ENCODE data around the gene FBXO17. TPM values are rescaled to one million over a fixed set of nuclear protein-coding genes. Genes with fewer than 3 reads are reported as not detected.
"Not testable (repeated sequence)": the region's sequence is repeated elsewhere in the genome, so short reads cannot be mapped to it uniquely, and the experiment has no call there.

The FBXO17 gene
- total RNA-seq, 1 experiment from 2014 or later = 3.9 TPM

DNA sequence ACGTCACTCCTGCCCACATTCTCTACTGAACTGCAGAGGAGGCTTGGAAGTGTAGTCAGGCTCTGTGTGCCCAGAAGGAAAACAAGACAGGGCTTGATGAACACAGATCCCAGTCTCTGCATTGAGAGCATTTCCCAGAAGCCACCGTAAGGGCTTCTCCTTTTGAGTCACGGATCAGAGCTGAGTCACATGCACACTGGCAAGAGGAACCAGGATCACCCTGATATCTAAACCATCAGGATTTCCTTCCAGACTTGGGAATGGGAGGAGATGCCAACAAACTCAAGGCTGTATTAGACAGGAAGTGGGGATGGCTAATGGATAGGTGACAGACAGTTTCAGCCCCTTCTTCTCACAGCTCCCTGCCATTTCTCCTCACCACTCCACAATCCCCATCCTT, 17.7 kb upstream of the FBXO17 start:
- H3K4me3 ChIP-seq = no peak overlapping the region
- H3K4me1 ChIP-seq (replicated peaks) = peaks cover 8% of the 10 kb centered on the region
- no peak for DNase-seq (ENCODE audit: low read depth in 1 of 2, low spot score in 2 of 2)
- H3K27me3 ChIP-seq (replicated peaks) = no peaks in the 10 kb centered on the region
- H3K36me3 ChIP-seq = no peaks in the 10 kb centered on the region
- H3K9me3 ChIP-seq (replicated peaks) = 0 out of 2 replicates have a peak, but pooled peaks cover 2% of the 10 kb centered on the region
- no peak overlapping the region for H3K27ac ChIP-seq

DNA sequence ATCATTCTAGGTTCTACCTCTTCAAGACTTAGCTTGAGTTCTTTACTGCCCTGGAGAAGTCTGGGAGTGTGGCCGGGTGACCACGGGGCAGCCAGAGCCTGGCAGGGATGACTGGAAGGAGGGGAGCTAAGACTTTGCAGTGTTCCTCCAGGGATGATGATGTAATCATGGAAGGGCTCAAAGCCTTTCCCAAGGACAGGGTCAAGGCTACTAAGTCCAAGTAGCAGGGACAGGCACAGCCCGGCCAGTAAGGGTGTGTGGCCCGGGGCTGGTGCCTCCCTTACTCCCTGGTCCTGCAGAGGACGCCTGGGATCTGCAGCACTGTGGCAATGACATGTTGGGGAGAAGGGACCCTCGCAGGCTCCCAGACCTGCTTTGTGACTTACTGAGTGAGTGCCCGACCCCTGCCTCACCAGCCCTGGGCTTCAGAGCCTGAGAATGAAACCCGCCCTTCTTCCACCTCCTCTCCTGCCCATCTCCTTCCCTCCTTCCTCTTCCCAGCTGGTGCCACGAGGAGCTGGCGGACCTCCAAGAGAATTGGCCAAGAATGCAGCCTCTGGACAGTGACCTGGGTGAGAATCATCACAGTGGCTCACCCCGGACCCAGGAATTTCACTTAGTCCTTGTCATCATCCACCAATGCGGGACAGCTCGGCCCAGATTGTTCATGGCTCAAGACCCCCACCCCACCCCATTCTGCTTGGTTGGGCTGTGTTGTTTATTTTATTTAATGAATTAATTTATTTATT, 15.6 kb upstream of the FBXO17 start:
- no peaks in the 10 kb centered on the region for H3K36me3 ChIP-seq
- no peak overlapping the region for H3K4me3 ChIP-seq
- H3K9me3 ChIP-seq (replicated peaks) = 0 out of 2 replicates have a peak, but pooled peaks cover 2% of the 10 kb centered on the region
- H3K27ac ChIP-seq = no peak overlapping the region
- no peaks in the 10 kb centered on the region for H3K27me3 ChIP-seq (replicated peaks)
- DNase-seq (ENCODE audit: low read depth in 1 of 2, low spot score in 2 of 2) = peak in 1 of 2 experiments; percentile 54
- H3K4me1 ChIP-seq (replicated peaks) = peaks cover 8% of the 10 kb centered on the region

DNA sequence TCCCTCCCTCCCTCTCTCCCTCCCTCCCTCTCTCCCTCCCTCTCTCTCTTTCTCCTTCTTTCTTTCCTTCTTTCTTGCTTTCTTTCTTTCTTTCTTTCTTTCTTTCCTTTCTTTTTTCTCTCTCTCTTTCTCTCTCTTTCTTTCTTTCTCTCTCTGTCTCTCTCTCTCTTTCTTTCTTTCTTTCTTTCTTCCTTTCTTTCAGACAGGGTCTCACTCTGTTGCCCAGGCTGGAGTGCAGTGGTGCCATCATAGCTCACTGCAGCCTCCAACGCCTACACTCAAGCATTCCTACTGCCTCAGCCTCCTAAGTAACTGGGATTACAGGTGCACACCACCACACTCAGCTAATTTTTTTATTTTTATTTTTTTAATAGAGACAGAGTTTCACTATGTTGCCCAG, 14.1 kb upstream of the FBXO17 start:
- H3K27me3 ChIP-seq (replicated peaks); H3K36me3 ChIP-seq; DNase-seq (ENCODE audit: low read depth in 1 of 2, low spot score in 2 of 2); H3K4me1 ChIP-seq (replicated peaks); H3K27ac ChIP-seq; H3K4me3 ChIP-seq; H3K9me3 ChIP-seq (replicated peaks): not testable (repeated sequence)

DNA sequence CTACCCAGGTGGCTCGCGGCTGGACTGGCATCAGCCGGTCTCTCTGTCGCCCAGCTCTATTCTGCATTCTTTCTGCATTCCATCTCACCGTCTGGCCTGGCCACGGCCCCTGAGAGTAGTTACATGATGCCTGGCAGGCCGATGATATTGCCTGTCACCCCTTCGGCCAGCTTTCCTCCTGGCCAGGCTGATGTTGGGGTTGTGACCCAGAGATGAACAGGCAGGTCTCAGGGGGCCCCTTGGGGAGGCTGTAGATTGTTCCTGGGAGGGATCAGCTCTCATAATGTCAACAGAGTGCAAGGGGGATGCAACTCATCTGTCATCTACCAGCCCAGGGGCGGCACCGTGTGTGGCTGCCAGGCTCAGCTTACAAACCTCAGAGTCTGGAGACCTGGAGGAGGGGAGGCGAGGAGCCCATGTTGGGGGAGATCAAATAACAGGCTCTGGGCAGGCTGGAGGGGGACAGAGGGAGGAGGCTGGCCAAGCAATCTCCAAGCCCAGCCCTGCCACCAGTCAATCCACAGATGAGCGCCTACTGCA, 13.6 kb upstream of the FBXO17 start:
- no peaks in the 10 kb centered on the region for H3K27me3 ChIP-seq (replicated peaks)
- no peak overlapping the region for H3K4me3 ChIP-seq
- peaks cover 8% of the 10 kb centered on the region for H3K4me1 ChIP-seq (replicated peaks)
- DNase-seq (ENCODE audit: low read depth in 1 of 2, low spot score in 2 of 2) = peak; percentile 44 to 52
- 0 out of 2 replicates have a peak, but pooled peaks cover 2% of the 10 kb centered on the region for H3K9me3 ChIP-seq (replicated peaks)
- no peaks in the 10 kb centered on the region for H3K36me3 ChIP-seq
- no peak overlapping the region for H3K27ac ChIP-seq

DNA sequence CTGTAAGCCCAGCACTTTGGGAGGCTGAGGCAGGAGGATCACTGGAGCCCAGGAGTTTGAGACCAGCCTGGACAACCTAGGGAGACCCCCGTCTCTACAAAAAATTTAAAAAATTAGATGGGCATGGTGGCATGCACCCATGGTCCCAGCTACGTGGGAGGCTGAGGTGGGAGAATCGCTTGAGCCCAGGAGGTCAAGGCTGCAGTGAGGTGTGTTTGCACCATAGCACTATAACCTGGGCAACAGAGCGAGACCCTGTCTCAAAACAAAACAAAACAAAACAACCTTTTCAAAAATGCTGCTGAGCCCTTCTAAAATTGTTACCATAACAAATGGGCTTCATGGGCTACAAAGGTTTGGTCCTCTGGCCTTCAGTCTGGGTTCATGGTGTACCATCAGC, 13.1 kb upstream of the FBXO17 start:
- H3K9me3 ChIP-seq (replicated peaks); H3K36me3 ChIP-seq; DNase-seq (ENCODE audit: low read depth in 1 of 2, low spot score in 2 of 2); H3K27ac ChIP-seq; H3K4me1 ChIP-seq (replicated peaks); H3K4me3 ChIP-seq; H3K27me3 ChIP-seq (replicated peaks): not testable (repeated sequence)

DNA sequence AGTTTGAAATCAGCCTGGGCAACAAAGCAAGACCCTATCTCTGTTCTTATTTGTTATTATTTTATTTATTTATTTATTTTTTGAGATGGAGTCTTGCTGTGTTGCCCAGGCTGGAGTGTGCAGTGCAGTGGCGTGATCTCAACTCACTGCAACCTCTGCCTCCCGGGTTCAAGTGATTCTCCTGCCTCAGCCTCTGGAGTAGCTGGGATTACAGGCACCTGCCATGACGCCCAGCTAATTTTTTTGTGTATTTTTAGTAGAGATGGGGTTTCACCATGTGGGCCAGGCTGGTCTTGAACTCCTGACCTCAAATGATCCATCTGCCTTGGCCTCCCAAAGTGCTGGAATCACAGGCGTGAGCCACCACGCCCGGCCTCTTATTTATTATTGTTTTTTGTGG, 12.2 kb upstream of the FBXO17 start:
- H3K27ac ChIP-seq; H3K27me3 ChIP-seq (replicated peaks); H3K4me1 ChIP-seq (replicated peaks); DNase-seq (ENCODE audit: low read depth in 1 of 2, low spot score in 2 of 2); H3K36me3 ChIP-seq; H3K9me3 ChIP-seq (replicated peaks); H3K4me3 ChIP-seq: not testable (repeated sequence)

DNA sequence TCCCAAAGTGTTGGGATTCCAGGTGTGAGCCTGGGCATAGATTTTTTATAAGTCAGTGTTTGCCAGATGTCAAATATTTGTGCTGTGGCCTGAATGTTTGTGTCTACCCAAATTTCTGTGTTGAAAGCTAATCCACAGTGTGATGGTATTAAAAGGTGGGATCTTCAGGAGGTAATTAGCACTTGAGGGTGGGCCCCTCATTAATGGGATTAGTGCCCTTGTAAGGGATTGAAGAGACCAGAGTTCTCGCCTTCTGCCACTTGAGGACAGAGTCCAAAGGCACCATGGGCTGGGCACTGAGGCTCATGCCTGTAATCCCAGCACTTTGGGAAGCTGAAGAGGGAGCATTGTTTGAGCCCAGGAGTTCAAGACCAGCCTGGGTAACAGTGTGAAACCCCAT, 9.7 kb upstream of the FBXO17 start:
- Histone ChIP-seq H3K27ac (no peak overlapping the region), H3K27me3 (replicated peaks) (no peaks in the 10 kb centered on the region), H3K36me3 (no peaks in the 10 kb centered on the region), H3K4me1 (replicated peaks) (peaks cover 8% of the 10 kb centered on the region), H3K4me3 (no peak overlapping the region), H3K9me3 (replicated peaks) (no peaks in the 10 kb centered on the region)
- no peak for DNase-seq (ENCODE audit: low read depth in 1 of 2, low spot score in 2 of 2)

DNA sequence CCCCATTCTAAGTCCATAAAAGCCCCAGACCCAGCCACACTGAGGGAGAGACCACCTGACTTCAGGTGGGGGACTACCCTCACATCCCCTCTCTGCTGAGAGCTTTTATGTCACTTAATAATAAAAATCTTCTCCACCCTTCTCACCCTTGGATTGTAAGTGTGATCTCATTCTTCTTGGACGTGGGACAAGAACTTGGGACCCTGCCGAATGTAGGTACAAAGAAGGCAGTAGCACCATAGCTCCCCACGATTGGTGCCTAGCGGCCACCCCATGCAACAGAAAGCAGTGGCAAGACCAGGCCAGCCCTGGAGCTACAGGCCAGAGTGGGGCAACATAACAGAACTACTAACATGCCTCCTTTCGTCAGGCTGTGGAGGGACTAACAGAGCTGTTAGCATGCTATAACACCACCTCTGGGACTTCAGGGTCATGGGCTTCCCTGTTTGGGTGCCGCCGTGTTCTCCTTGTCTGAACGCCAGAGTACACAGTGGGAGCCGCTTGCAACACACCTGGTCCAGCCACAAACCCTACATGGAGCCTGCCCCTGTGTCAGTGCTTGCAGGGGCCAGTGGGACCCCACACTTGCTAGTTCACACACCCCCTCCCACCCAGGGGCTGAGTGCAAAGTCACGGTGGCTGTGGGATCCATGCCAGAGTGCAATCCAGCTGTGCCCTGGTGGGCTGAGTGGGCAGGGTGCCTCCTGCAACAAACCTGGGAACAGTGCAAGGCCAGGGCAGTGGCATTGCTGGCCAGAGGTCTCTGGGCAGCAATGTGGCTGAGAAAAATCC, 5.2 kb upstream of the FBXO17 start:
- H3K27me3 ChIP-seq (replicated peaks) = no peaks in the 10 kb centered on the region
- no peak overlapping the region for H3K4me3 ChIP-seq
- no peaks in the 10 kb centered on the region; the same call in 1 of the 2 replicates for H3K4me1 ChIP-seq (replicated peaks)
- no peaks in the 10 kb centered on the region for H3K36me3 ChIP-seq
- no peaks in the 10 kb centered on the region for H3K9me3 ChIP-seq (replicated peaks)
- DNase-seq (ENCODE audit: low read depth in 1 of 2, low spot score in 2 of 2) = no peak
- H3K27ac ChIP-seq = no peak overlapping the region

DNA sequence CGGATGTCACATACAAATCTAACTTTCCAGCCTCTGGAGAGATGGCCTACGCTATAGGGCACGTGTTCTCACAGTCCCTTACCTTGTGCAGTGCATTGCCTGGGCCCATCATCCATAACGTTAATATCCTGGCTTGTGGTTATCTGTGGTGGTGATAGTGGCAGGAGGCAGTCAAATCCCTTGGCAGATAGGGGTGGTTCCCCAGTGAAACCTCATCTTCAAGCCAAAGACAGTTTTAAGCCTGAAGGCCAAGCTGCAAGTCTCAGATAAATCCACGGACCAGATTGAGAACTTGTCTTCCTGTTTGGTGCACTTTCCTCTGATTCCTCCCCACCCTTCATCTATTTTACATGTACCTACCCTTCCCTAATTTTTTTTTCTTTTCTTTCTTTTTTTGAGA, 4.3 kb upstream of the FBXO17 start:
- Histone ChIP-seq H3K27me3 (replicated peaks) (no peaks in the 10 kb centered on the region), H3K36me3 (no peaks in the 10 kb centered on the region), H3K4me3 (no peak overlapping the region), H3K4me1 (replicated peaks) (no peaks in the 10 kb centered on the region; the same call in 1 of the 2 replicates), H3K27ac (no peak overlapping the region), H3K9me3 (replicated peaks) (no peaks in the 10 kb centered on the region)
- no peak for DNase-seq (ENCODE audit: low read depth in 1 of 2, low spot score in 2 of 2)

DNA sequence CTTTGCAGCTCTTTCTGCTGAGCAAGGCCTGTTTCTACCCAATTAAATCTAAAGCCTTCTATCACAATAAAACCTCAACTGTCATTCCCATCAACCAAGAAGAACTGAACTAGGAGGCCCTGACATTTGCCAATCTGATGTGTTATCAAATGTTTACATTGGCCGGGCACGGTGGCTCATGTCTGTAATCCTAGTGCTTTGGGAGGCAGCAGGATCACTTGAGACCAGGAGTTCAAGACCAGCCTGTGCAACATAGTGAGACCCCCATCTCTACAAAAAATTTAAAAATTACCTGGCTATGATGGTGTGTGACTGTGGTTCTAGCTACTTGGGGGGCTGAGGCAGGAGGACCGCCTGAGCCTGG, 2.8 kb upstream of the FBXO17 start:
- Histone ChIP-seq H3K36me3 (no peaks in the 10 kb centered on the region), H3K9me3 (replicated peaks) (no peaks in the 10 kb centered on the region), H3K27me3 (replicated peaks) (no peaks in the 10 kb centered on the region), H3K27ac (no peak overlapping the region), H3K4me3 (no peak overlapping the region), H3K4me1 (replicated peaks) (no peaks in the 10 kb centered on the region; the same call in 1 of the 2 replicates)
- no peak for DNase-seq (ENCODE audit: low read depth in 1 of 2, low spot score in 2 of 2)

DNA sequence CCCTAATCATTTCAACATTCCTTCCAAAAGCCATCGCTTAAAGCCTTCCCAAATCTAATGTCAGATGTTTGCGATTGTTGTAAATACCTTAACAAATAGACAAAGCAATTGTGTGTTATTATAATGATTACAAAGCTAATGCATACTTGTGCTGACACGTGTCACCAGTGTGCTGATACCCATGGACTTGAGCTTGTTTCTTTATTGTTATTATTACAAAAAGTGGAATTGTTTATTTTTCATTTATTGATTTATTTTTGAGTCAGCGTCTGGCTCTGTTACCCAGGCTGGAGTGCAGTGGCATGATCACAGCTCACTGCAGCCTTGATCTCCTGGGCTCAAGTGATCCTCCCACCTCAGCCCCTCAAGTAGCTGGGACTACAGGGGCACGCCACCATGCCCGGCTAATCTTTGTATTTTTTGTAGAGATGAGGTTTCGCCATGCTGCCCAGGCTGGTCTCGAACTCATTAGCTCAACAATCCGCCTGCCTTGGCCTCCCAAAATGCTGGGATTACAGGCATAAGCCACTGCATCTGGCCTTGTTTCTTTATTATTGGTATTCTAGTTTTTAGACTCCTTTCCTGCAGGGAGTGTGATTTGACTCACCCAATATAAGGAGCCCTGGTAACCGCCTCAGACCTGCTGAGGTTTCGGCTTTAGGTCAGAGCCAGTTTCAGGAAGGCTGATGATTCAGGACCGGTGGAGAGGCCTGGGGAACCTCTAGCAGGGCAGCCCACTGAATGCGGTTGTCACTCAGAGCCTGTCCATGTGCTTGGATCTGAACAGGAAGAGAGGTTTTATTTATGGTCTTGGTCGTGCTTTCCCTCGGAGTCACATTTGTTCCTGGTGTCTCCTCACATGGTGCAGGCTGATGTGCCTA, 2.1 kb upstream of the FBXO17 start:
- DNase-seq (ENCODE audit: low read depth in 1 of 2, low spot score in 2 of 2) = no peak
- no peaks in the 10 kb centered on the region for H3K27me3 ChIP-seq (replicated peaks)
- H3K27ac ChIP-seq = no peak overlapping the region
- H3K9me3 ChIP-seq (replicated peaks) = no peaks in the 10 kb centered on the region
- H3K36me3 ChIP-seq = no peaks in the 10 kb centered on the region
- H3K4me3 ChIP-seq = no peak overlapping the region
- H3K4me1 ChIP-seq (replicated peaks) = no peaks in the 10 kb centered on the region; the same call in 1 of the 2 replicates

DNA sequence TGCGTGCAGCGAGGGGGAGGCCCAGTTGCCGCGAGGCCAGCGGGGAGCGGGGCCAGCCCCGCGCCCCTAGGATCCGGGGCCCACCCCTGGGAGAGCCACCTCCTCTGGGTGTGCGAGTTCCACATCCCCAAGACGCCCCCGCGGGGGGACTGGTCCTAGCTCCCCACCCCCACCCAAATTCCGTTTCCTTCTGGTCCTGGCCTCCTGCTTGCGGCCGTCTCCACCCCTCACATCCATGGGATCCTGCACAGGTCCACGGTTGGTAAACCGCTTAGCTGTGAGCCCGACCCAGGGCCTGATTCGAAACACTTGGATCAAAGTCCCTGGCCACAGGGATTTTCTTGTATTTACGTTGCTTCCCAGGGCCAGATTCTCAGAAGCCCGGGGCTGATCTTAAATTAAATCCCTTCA, 324 bp upstream of the FBXO17 start:
- Histone ChIP-seq H3K4me3 (peak overlapping the region; percentile 46), H3K27me3 (replicated peaks) (no peaks in the 10 kb centered on the region), H3K27ac (no peak overlapping the region), H3K36me3 (no peaks in the 10 kb centered on the region), H3K4me1 (replicated peaks) (no peaks in the 10 kb centered on the region; the same call in 1 of the 2 replicates), H3K9me3 (replicated peaks) (no peaks in the 10 kb centered on the region)
- DNase-seq (ENCODE audit: low read depth in 1 of 2, low spot score in 2 of 2) = no peak

DNA sequence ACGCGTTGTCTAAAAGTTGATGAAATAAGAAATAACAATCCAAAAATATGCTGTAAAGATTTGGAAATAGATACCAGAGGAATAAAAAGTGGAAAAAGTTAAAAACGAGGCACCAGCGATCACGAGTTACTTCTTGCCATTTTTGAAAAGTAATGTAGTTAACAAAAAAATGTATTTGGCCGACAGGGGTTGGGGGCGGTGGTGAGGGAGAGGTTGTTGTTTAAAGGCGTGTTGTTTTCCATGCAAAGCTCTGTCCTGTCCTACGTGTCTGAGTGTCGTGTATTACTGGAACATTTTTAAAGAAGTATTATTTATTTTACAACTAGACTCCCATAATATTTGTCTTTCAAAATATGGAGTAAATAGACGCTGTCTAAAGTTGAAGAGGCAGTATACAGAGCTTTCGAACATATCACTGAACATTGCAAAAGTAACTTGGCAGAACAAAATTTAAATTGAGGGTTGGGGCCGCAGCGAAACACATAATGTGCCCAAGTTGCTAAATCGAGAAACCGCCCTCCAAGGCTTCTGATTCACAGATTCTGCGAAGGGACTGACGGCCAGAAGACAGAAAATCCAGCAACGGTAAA, 823 bp downstream of the FBXO17 start:
- peak overlapping the region; percentile 46 for H3K4me3 ChIP-seq
- H3K27ac ChIP-seq = no peak overlapping the region
- no peak for DNase-seq (ENCODE audit: low read depth in 1 of 2, low spot score in 2 of 2)
- no peaks in the 10 kb centered on the region for H3K9me3 ChIP-seq (replicated peaks)
- no peaks in the 10 kb centered on the region; the same call in 1 of the 2 replicates for H3K4me1 ChIP-seq (replicated peaks)
- H3K27me3 ChIP-seq (replicated peaks) = no peaks in the 10 kb centered on the region
- no peaks in the 10 kb centered on the region for H3K36me3 ChIP-seq

All from SJSA1 (cell line).